Measurements from ENCODE around the gene PDSS2. TPM values are rescaled to one million over a fixed set of nuclear protein-coding genes. Genes with fewer than 3 reads are reported as not detected.
"Not testable (repeated sequence)": the region's sequence is repeated elsewhere in the genome, so short reads cannot be mapped to it uniquely, and the experiment has no call there.

PDSS2 gene
- polyA plus RNA-seq, 3 donors: 15.6 to 17.0 (median 16.4) TPM

GRCh38 chr6:107369493-107369892, 89.9 kb downstream of the PDSS2 start:
- no peak for DNase-seq

DNA sequence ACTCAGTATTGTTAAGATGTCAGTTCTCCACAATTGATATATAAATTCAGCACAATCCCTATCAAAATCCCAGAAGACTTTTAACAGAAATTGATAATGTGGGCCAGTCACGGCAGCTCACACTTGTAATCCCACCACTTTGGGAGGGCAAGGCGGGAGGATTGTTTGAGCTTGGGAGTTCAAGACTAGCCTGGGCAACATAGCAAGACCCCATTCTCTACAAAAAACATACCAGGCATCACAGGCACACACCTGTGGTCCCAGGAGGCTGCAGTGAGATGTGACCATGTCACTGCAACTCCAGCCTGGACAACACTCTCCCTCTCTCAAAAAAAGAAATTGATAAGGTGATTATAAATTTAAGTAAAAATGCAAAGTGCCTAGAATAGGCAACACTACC, 90.9 kb downstream of the PDSS2 start:
- no peak for DNase-seq

DNA sequence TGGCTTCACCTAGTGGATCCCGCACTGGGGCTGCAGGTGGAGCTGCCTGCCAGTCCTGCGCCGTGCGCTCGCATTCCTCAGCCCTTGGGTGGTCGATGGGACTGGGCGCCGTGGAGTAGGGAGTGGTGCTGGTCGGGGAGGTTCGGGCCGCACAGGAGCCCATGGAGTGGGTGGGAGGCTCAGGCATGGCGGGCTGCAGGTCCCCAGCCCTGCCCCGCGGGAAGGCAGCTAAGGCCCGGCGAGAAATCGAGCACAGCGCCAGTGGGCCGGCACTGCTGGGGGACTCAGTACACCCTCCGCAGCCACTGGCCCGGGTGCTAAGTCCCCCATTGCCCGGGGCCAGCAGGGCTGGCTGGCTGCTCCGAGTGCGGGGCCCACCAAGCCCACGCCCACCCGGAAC, 95.2 kb downstream of the PDSS2 start:
- not testable (repeated sequence) for DNase-seq

DNA sequence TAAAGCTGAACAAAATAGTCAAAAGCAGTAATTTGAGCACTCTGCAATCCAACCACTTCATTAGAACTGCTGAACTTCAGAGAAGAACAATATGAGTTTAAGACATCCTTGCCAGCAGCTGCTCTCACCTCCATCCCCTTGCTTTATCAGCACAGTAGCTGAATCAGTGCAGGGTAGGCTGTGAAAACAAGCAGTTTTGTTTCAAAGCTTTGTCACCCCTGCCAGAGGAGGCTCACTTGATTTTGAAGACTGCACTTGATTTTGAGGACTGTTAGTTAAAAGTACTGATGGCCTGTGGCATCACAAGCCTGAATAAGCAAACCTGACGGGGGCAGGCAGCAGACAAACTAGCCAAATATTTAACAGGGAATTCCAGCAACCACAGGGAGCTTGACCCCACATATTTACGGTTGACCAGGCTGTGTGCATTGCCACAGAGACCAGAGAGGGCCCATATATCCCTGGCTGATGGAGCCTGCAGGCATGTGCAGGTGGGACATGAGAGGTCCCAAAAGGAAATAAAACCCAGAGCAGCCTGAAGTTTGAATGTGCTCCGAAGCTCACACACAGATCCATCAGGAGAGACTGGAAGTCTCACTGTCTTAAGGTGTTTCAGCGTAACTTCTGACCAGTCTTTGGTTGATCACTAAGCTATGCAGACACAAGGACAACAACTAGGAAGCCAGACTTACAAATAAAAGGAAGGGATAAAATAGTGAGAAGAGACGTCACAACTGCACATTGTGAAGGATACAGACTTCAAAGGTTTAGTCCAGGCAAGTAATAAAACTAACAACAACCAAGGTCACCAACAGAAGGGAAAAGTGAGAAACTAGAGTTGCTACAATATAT, 97.4 kb downstream of the PDSS2 start:
- peak; percentile 37 for DNase-seq

DNA sequence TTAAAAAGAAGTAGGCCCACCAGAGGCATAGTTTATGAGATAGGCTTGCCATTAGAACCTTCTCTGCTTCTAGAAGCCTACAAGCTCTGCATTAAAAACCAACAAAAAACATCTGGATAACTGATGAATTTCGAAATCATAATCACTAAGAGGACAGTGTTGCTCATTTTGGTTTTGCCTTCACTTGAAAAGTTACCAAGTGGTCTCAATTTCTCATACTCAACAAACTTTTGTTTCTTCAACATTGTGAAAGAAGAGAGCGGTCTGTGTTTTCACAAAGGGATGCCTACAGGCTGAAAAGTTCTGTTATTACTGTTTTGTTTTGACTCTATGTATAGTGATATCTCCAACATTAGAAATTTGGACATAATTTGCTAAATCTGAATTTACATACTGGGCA, 98.9 kb downstream of the PDSS2 start:
- no peak for DNase-seq

GRCh38 chr6:107357842-107358241, 101.5 kb downstream of the PDSS2 start:
- no peak for DNase-seq

GRCh38 chr6:107357031-107357430, 102.3 kb downstream of the PDSS2 start:
- DNase-seq: no peak

GRCh38 chr6:107355659-107356058, 103.7 kb downstream of the PDSS2 start:
- no peak for DNase-seq

DNA sequence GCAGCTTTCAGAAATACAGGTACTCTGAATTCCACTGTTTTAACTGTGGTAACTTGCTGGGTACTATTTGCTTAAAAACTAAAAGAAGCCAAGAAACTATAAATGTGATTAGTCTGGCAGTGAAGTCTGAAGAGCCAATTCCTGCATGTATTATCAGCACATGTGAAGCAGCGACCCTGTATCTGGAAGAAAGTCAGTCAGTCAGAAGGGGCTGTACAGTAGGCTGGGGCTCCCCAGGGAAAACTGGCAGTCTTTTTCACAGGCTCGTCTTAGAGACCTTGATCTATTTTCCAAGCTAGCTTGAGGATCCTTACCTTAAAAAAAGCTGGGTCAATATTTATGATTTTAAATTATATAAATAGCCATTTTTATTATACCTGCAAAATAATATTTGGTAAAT, 104.9 kb downstream of the PDSS2 start:
- no peak for DNase-seq

GRCh38 chr6:107353773-107354382, 105.5 kb downstream of the PDSS2 start:
- DNase-seq: no peak

DNA sequence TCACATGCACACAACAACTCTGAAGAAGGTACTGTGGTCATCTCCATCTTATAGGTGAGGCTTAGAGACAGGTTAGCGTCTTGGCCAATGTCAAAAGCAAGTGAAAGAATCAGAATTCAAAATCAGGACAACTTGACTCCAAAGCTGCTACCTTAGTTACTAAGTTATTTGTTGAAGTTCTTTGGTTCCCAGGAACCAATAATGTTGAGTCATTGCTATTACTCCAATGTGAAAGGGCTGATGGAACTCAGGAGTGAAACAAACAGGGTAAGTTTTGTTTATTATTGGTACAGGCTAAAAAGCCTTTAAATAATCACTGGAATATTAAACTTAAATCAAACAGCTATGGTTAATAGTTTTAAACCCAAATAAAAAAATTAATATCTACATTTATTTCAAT, 111.1 kb downstream of the PDSS2 start:
- DNase-seq: no peak

DNA sequence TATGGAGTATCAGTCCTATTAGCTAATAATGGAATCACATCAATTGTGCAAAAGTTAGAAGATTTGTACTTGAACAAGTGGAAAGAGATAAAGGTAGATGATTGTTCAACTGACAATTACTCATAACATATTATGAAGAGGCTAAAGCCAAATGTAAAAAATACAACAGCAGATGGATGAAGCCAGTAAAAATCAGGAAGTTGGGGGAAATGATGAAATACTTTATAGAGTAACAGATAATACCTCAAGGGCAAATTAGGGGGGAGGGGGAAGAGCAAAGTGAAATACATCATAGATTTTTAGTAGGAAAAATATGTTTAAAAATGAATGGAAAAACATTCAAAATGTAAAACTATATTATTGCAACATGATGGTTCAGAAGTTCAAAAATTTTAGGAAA, 114.0 kb downstream of the PDSS2 start:
- DNase-seq: no peak

- DNase-seq: no peak
Observed at GRCh38 chr6:107344981-107345380, 114.4 kb downstream of the PDSS2 start.

DNA sequence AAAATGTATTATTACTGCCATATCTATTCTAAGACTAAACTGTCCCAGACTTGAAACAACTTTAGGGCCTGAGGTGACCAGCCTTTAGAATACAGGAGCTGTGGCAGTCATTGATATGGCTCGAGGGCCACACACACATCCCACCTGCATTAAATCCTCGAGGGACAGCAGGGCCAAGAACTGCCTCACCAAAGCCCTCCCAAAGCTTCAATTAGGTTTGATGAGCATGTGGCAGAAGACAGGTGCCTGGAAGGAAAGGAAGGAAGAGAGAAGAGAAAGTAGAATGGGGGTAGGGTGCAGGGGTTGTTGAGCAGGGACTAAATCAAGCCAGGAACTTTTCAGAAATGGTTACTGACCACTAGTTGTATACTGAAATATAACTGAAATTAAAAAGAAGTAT, 115.0 kb downstream of the PDSS2 start:
- DNase-seq: no peak

- no peak for DNase-seq
Observed at GRCh38 chr6:107342144-107342543, 117.2 kb downstream of the PDSS2 start.

- no peak for DNase-seq
Observed at GRCh38 chr6:107340881-107341280, 118.5 kb downstream of the PDSS2 start.

DNA sequence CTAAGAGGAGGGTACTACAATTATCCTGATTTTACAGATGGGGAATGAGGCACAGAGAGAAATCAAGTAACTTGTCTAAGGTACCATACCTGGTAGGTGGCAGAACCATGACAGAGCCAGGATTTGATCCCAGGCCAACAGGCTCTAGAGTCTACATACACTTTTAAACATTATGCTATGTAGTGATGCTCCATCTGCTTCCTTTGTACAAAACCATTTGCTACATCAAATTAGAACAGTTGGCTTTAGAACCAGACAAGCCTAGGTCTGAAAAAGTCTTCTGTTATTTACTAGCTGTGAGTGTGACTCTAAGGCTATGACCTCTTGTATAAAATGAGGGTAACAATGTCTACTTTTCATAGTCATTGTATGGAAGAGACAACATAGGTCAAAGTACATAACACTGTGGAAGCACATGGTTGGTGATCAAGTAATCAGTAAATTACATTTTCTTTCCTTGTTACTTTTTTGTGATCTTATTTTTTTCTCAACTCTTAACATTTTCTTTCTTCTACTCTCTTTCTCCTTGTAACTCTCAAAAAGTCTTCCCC, 122.1 kb downstream of the PDSS2 start:
- no peak for DNase-seq

DNA sequence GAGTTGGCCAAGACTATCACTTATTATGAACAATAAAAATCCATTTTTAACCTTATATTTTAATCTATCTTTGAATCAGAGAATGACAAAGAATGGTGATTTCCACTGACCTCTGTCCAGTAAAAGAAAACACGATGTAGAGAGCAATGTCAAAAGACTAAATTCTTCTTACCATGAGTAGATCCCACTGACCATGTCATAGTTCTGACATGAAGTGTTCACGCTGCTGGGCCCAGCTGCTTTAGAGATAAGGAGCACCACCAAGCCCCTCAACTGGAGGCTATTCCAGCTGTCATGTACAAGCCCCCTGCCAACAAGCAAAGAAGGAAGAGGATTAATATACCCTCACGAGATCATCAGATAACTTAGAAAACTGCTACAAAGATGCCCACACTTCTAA, 125.3 kb downstream of the PDSS2 start:
- DNase-seq: no peak

GRCh38 chr6:107333491-107333890, 125.9 kb downstream of the PDSS2 start:
- no peak for DNase-seq

DNA sequence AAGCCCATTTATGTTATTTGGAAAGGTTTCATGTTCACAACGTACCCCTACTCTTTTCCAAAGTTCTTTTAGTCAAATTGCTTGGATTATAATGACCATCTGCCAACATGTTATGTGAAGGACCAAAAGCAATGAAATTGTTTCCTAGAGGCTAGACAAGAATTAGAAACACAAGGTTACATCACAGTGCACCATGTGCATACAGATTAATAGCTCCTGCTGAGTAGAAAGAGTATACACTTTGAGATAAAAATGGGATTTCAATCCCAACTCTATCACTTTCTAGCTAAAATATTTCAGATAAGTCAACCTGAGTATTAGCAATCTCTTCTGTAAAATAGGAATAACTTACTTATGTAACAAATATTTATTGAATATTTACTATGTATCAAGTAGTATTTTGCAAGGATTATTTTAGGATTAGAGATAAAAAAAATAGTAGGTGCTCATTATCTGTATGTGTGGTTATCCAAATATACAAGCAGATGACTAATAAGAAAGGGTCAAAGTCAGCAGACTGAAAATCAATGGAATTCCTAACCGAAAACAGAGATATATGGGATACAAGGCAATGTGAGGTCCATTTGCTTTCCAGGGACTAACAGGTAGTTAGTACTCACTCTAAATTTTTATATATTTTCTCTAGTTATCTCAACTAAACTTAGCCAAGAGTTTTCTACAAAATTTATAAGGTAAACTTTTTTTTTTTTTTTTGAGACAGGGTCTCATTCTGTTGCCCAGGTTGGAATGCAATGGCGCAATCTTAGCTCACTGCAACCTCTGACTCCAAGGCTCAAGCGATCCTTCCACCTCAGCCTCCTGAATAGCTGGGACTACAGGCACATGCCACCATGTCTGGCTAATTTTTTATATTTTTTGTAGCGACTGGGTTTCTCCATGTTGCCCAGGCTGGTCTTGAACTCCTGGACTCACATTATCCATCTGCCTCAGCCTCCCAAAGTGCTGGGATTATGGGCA, 127.7 kb downstream of the PDSS2 start:
- DNase-seq: no peak

DNA sequence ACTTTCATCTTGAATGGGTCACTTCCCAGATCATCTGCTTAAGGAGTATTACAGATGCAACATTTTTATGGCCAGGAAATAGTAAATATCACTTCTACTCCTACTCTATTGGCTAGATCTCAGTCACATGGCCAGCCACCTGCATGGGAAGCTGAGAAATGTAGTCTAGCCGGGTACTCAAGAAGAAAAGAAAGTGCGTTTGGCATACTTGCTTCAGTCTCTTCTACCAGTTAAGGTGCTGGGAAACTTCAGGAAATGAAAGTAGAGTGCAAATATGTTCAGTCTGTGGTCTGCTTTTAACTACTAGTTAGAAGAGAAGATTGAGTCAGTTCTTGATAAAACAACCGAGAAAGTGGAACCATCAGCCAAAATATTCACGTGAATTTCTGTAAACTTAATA, 129.2 kb downstream of the PDSS2 start:
- DNase-seq: no peak
